HG03558 (cell line): ENCODE results near the gene WBP1.

Source experiments
- ATAC-seq: cut with Tn5 transposase; IDR thresholded peaks from one replicate; pipeline ENCODE4 v1.9.1; 2021; ENCODE audit warnings: moderate number of reproducible peaks; ENCODE audit not compliant: unreplicated experiment; ENCODE audit errors: extremely low read depth

Gene WBP1

GRCh38 chr2:74501335-74502071 is 43.3 kb downstream of the WBP1 start:
- ATAC-seq = no peak

GRCh38 chr2:74502147-74502719 is 44.0 kb downstream of the WBP1 start:
- no peak for ATAC-seq

- ATAC-seq = no peak
These were observed 44.7 kb downstream of the WBP1 start for GRCh38 chr2:74502720-74503505.

- no peak for ATAC-seq
These were observed 45.6 kb downstream of the WBP1 start for GRCh38 chr2:74503506-74504475.

GRCh38 chr2:74504591-74504990 is 46.4 kb downstream of the WBP1 start:
- no peak for ATAC-seq

- no peak for ATAC-seq
These were observed 47.4 kb downstream of the WBP1 start for GRCh38 chr2:74505448-74506246.

GRCh38 chr2:74507145-74507925 is 49.1 kb downstream of the WBP1 start, which contains the start of gene PCGF1:
Gene PCGF1 (minus strand): TSS chr2:74507695. CDS start chr2:74507668, 27 bp downstream.
- peak; percentile 90 for ATAC-seq

GRCh38 chr2:74507926-74508520 is 49.8 kb downstream of the WBP1 start:
- ATAC-seq = no peak

- ATAC-seq = no peak
These were observed 52.0 kb downstream of the WBP1 start for GRCh38 chr2:74510272-74510671.
